Skeletal muscle tissue (tissue), 4 donors: Measurements from ENCODE around the gene NUDT13. TPM values are rescaled to one million over a fixed set of nuclear protein-coding genes. Genes with fewer than 3 reads are reported as not detected.
"Not testable (repeated sequence)": the region's sequence is repeated elsewhere in the genome, so short reads cannot be mapped to it uniquely, and the experiment has no call there.

Experiments used
- H3K27ac ChIP-seq: one replicate; pipeline ENCODE4 v1.7.0; 2013; ENCODE audit warnings: mild to moderate bottlenecking, low read depth, low read length, inconsistent platforms
- H3K27me3 ChIP-seq, 3 donors: one replicate each; pipeline ENCODE4 v1.7.0; 2013; ENCODE audit warnings: low read length in 3 of 3; ENCODE audit not compliant: control insufficient read depth in 3 of 3, insufficient read depth in 3 of 3
- H3K36me3 ChIP-seq, 3 donors: one replicate each; pipeline ENCODE4 v1.7.0; 2013; ENCODE audit warnings: low read length in 3 of 3; ENCODE audit not compliant: control insufficient read depth in 3 of 3, insufficient read depth in 3 of 3
- H3K4me1 ChIP-seq, 3 donors: one replicate each; pipeline ENCODE4 v1.7.0; 2013; ENCODE audit warnings: low read length in 3 of 3, mild to moderate bottlenecking in 3 of 3; ENCODE audit not compliant: control insufficient read depth in 3 of 3, insufficient read depth in 3 of 3
- H3K4me3 ChIP-seq, 3 donors: one replicate each; pipeline ENCODE4 v1.7.0; 2013; ENCODE audit warnings: low read length in 3 of 3
- H3K9ac ChIP-seq, 3 donors: one replicate each; pipeline ENCODE4 v1.7.0; 2013; ENCODE audit warnings: low read length in 3 of 3, mild to moderate bottlenecking in 3 of 3, moderate library complexity in 2 of 3, low read depth in 1 of 3
- H3K9me3 ChIP-seq, 3 donors: one replicate each; pipeline ENCODE4 v1.7.0; 2013; ENCODE audit warnings: low read length in 3 of 3; ENCODE audit not compliant: control insufficient read depth in 3 of 3
- total RNA-seq: library from RNA; depleted of rRNA; stranded (reverse); fragments of >200 nt; gene quantifications from one replicate; pipeline ENCODE4 v1.2.3, GENCODE V29; 2014
- donor health status: Osteomylitis.

Gene NUDT13
- total RNA-seq, 1 donor from 2014 or later: 2.1 TPM

DNA sequence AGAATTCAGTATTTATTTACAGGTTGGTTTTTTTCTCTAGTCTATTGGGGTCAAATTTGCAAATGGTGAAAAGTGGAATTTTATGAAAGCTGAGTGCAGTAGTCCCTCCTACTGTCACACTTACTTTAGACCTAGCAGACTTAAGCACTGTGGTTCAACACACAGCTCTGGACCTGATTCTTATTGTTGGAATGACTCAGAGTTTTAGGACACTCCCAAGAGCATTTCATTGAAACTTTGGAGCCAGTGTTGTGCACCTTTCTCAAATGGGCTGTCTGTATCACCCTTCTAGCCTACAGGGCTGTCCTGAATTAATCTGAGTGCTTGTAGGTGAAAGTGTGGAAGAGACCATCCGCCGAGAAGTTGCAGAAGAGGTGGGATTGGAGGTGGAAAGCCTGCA, 16.1 kb downstream of the NUDT13 start:
- no peak overlapping the region for H3K9ac ChIP-seq

DNA sequence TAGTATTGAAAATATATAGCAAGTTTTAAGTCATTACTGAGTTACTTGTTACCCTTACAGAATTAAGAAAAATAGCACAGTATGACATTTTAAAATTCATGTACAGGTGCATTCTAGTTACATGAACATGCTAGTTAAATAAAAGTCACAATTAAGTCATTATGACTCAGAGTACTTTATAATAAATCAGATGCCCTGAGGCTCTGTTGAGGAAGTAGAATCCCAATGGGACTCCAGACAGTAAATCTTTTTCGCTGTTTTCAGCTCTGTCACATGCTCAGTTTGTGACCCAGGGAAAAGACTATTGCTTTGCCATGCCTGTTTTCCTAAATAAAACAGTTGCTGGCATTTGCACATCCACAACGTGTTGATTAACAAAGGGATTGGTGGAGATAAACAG, 21.0 kb downstream of the NUDT13 start:
- Histone ChIP-seq H3K4me1 (no peaks in the 10 kb centered on the region), H3K9ac (no peak overlapping the region), H3K36me3 (peaks cover 15 to 56% (median 48%) of the 10 kb centered on the region in 3 donors), H3K9me3 (no peaks in the 10 kb centered on the region), H3K27ac (no peak overlapping the region), H3K4me3 (no peak overlapping the region), H3K27me3 (no peaks in the 10 kb centered on the region)

More for the DNA sequence above, 16.1 kb downstream of the NUDT13 start:
- H3K27me3 ChIP-seq: no peaks in the 10 kb centered on the region
- H3K27ac ChIP-seq: no peak overlapping the region
- peaks cover 0 to 3% (median 0%) of the 10 kb centered on the region in 3 donors for H3K4me1 ChIP-seq
- H3K9me3 ChIP-seq: no peaks in the 10 kb centered on the region
- no peak overlapping the region for H3K4me3 ChIP-seq
- H3K36me3 ChIP-seq: peaks cover 12 to 32% (median 27%) of the 10 kb centered on the region in 3 donors

DNA sequence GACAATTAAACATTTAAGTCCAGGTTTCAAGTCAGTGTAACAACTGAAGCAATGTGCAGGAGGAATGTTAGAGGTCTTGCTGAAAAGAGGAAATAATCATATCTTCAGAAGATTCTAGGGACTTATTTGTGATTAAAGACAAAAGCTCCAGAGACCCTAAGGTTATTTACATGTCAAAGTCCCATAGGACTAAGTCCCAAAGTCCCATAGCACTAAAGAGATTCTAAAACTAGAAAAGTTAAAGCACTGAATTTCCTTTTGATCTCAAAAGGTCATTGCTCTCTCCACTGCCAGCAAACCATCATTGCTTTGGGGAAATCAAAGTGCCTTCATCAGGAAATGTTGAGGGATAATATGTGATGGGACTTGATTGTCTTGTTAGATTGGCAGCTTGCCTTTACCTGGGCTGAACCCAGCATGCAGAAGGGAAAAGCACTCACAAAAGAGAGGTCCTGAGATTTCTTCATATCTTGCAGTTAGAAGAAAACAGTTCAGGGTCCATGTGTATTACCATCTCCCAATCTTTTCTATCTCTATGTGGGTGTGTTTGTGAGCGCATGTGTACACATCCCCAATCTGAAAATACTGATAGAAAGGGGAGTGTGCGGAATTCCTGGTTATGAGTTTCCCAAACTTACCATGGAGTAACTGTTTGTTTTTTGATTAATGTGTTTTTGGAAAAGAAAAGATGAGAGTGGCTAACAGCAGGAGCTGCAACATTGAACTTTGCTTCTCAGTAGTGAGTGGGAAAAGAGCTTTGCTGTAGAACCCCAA, 21.8 kb downstream of the NUDT13 start:
- peaks cover 15 to 55% (median 48%) of the 10 kb centered on the region in 3 donors for H3K36me3 ChIP-seq
- no peaks in the 10 kb centered on the region for H3K9me3 ChIP-seq
- H3K27ac ChIP-seq: no peak overlapping the region
- H3K4me1 ChIP-seq: no peaks in the 10 kb centered on the region
- no peak overlapping the region for H3K4me3 ChIP-seq
- no peak overlapping the region for H3K9ac ChIP-seq
- no peaks in the 10 kb centered on the region for H3K27me3 ChIP-seq

DNA sequence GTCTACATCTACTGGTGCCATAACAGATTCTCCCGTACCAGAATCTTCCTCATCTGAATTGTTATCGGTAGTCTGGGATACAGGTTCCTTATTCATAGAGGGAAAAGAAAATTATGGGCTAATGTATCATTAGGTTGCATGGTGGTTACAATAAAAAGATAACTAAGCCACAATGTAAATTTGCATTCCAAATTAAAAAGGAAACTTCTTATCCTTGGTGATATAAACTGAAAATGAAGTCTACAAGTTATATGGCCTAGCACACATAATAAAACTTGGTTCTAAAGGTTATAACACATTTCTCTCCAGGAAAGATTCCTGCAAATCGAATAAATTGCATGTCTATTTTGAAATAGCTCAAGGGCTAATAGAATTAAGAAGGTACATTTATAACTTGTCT, 24.5 kb downstream of the NUDT13 start:
- peaks cover 26 to 69% (median 57%) of the 10 kb centered on the region in 3 donors for H3K36me3 ChIP-seq

DNA sequence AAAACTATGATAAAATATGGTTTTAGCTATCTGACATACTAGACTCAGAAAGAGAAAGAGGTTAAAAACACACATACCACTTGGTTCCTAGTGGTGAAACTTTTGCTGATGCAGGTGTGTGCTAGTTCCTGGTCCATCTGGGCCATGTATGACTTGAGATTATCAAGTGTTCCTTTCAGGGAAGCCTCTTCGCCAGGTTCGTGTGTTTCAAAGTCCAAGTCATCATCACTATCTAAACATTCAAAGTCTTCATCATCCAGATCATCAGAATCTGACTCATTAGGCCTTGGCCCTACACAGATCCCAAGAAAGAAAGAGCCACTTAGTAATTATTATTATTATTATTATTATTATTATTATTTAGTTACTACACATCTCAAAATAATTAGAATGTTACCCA, 26.4 kb downstream of the NUDT13 start:
- H3K27ac ChIP-seq: no peak overlapping the region
- peaks cover 24 to 62% (median 48%) of the 10 kb centered on the region in 3 donors for H3K36me3 ChIP-seq
- H3K27me3 ChIP-seq: no peaks in the 10 kb centered on the region
- no peaks in the 10 kb centered on the region for H3K9me3 ChIP-seq
- no peaks in the 10 kb centered on the region for H3K4me1 ChIP-seq
- H3K9ac ChIP-seq: no peak overlapping the region
- H3K4me3 ChIP-seq: no peak overlapping the region

More for the DNA sequence above, 24.5 kb downstream of the NUDT13 start:
- no peak overlapping the region for H3K4me3 ChIP-seq
- H3K27ac ChIP-seq: no peak overlapping the region
- H3K9ac ChIP-seq: no peak overlapping the region
- no peaks in the 10 kb centered on the region for H3K27me3 ChIP-seq
- no peaks in the 10 kb centered on the region for H3K9me3 ChIP-seq
- H3K4me1 ChIP-seq: no peaks in the 10 kb centered on the region

DNA sequence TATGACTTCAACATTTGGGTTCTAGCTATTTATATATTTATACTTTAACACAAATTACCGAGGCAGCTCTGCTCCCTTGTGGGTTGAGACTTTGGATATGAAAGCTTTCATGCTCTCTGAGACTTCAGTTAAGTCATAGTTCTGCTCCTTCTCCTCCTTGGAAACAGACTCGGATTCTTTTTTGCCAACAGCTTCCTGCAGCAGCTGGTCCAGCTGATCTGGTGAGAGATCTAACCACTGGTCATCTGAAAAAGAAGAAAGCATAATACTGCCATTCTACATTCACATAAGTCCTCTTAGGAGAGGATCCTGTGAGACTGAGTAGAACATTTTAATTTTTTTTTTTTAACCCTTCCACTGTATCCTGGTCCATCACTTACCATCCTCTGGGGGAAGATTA, 29.0 kb downstream of the NUDT13 start:
- H3K27ac ChIP-seq: no peak overlapping the region
- peaks cover 33 to 59% (median 49%) of the 10 kb centered on the region in 3 donors for H3K36me3 ChIP-seq
- no peak overlapping the region for H3K4me3 ChIP-seq
- H3K9ac ChIP-seq: no peak overlapping the region
- no peaks in the 10 kb centered on the region for H3K9me3 ChIP-seq
- H3K4me1 ChIP-seq: no peaks in the 10 kb centered on the region
- H3K27me3 ChIP-seq: no peaks in the 10 kb centered on the region

DNA sequence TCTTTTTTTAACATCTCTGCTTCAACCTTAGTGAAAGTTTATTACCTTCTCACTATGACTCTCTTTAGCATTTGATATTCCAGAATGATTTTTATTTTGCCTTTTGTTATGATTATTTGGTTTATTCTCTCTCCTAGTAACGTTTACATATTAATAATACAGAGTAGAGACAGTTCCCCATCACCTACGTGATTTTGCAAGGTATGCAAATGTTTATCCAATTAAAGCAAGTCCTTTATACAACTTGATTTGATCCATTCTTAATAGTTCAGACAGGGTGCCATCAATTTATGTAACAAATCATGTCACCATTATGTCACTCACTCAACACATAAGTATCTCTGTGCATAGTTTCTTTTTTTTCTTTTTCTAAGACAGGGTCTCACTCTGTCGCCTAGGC, 31.3 kb downstream of the NUDT13 start:
- H3K27ac ChIP-seq: no peak overlapping the region
- no peaks in the 10 kb centered on the region for H3K9me3 ChIP-seq
- H3K36me3 ChIP-seq: peaks cover 31 to 52% (median 50%) of the 10 kb centered on the region in 3 donors
- H3K4me3 ChIP-seq: no peak overlapping the region
- H3K4me1 ChIP-seq: no peaks in the 10 kb centered on the region
- no peak overlapping the region for H3K9ac ChIP-seq
- no peaks in the 10 kb centered on the region for H3K27me3 ChIP-seq

DNA sequence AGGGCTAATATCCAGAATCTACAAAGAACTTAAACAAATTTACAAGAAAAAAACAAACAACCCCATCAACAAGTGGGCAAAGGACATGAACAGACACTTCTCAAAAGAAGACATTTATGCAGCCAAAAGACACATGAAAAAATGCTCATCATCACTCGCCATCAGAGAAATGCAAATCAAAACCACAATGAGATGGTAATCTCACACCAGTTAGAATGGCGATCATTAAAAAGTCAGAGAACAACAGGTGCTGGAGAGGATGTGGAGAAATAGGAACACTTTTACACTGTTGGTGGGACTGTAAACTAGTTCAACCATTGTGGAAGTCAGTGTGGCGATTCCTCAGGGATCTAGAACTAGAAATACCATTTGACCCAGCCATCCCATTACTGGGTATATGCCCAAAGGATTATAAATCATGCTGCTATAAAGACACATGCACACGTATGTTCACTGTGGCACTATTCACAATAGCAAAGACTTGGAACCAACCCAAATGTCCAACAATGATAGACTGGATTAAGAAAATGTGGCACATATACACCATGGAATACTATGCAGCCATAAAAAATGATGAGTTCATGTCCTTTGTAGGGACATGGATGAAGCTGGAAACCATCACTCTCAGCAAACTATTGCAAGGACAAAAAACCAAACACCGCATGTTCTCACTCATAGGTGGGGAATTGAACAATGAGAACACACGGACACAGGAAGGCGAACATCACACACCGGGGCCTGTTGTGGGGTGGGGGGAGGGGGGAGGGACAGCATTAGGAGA, 40.6 kb downstream of the NUDT13 start:
- not testable (repeated sequence) for H3K4me1 ChIP-seq

DNA sequence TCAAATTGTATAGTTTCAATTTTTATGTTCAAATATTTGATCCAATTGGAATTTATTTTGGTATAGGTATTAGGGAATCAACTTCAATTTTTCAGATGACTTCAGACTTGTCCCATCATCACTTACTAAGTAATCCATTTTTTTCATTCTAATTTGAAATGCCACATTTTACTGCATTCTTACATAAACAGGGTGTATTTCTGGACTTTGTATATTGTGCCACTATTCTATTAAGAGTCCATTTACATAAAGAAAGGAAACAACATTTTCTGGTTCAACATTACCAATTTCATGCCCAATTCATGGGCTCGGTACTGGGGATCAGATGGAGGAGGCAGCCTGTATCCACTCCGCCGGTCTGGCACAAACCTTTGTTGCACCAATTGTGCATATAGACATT, 41.8 kb downstream of the NUDT13 start:
- no peaks in the 10 kb centered on the region for H3K27me3 ChIP-seq
- no peak overlapping the region for H3K9ac ChIP-seq
- H3K4me1 ChIP-seq: no peaks in the 10 kb centered on the region
- H3K36me3 ChIP-seq: peaks cover 14 to 46% (median 33%) of the 10 kb centered on the region in 3 donors
- H3K27ac ChIP-seq: no peak overlapping the region
- no peaks in the 10 kb centered on the region for H3K9me3 ChIP-seq
- no peak overlapping the region for H3K4me3 ChIP-seq

More for the DNA sequence above, 40.6 kb downstream of the NUDT13 start:
- H3K4me3 ChIP-seq, H3K27me3 ChIP-seq, H3K9me3 ChIP-seq, H3K27ac ChIP-seq, H3K9ac ChIP-seq: not testable (repeated sequence)
- H3K36me3 ChIP-seq: peaks cover 23 to 45% (median 36%) of the 10 kb centered on the region in 3 donors

DNA sequence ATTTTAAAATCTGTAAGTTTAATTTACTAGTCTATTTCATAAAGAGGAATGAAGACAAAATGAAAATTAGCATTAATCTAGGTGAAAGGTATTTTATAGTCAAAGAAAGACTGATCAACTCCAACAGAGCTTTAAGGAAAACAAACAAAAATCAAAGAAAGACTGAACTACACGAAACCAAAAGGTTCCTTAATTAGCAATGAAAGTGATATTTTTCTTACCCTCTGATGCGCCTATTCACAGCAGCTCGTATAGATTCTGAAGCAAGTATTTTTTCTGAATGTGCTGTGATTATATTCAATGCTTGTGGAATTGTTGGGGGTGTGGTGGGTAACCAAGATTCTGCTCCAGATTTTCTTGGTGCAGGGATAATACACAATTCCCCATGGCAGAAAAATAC, 45.8 kb downstream of the NUDT13 start:
- no peaks in the 10 kb centered on the region for H3K9me3 ChIP-seq
- no peak overlapping the region for H3K9ac ChIP-seq
- H3K27ac ChIP-seq: no peak overlapping the region
- no peak overlapping the region for H3K4me3 ChIP-seq
- peaks cover 10 to 31% (median 24%) of the 10 kb centered on the region in 3 donors for H3K36me3 ChIP-seq
- no peaks in the 10 kb centered on the region for H3K27me3 ChIP-seq
- H3K4me1 ChIP-seq: no peaks in the 10 kb centered on the region
